Stimulated activated CD8-positive, alpha-beta memory T cell treated with anti-CD3 and anti-CD28 coated beads, Interleukin-2, amount 100 ng/mL, for 48 hours (primary cell): ENCODE data around the gene MSMB.
"Not testable (repeated sequence)": the region's sequence is repeated elsewhere in the genome, so short reads cannot be mapped to it uniquely, and the experiment has no call there.

Experiments
- DNase-seq, 2 donors: peaks; one replicate each; pipeline ENCODE4 v3.0.0-alpha.2; 2020; ENCODE audit warnings: low read depth in 2 of 2

The MSMB gene

GRCh38 chr10:46046261-46046660 lies at the start of gene MSMB:
MSMB (minus strand) TSS chr10:46046269; CDS start chr10:46046237, 32 bp downstream.
- no peak for DNase-seq

GRCh38 chr10:46094931-46095750 lies 49.1 kb upstream of the MSMB start:
- no peak for DNase-seq

- DNase-seq, result no peak
These were observed 48.1 kb upstream of the MSMB start for GRCh38 chr10:46094197-46094500.

- DNase-seq, result not testable (repeated sequence)
These were observed 47.5 kb upstream of the MSMB start for GRCh38 chr10:46093316-46094196.

GRCh38 chr10:46092524-46093081 lies 46.5 kb upstream of the MSMB start:
- DNase-seq, result no peak

- no peak for DNase-seq
These were observed 45.9 kb upstream of the MSMB start for GRCh38 chr10:46091828-46092523.

- DNase-seq, result no peak
These were observed 45.2 kb upstream of the MSMB start for GRCh38 chr10:46091080-46091827.

GRCh38 chr10:46090258-46090812 lies 44.3 kb upstream of the MSMB start:
- no peak for DNase-seq

GRCh38 chr10:46087381-46087780 lies 41.3 kb upstream of the MSMB start:
- not testable (repeated sequence) for DNase-seq

GRCh38 chr10:46084321-46085165 lies 38.5 kb upstream of the MSMB start:
- DNase-seq, result no peak

- no peak for DNase-seq
These were observed 34.8 kb upstream of the MSMB start for GRCh38 chr10:46080886-46081285.

- DNase-seq, result no peak
These were observed 33.9 kb upstream of the MSMB start for GRCh38 chr10:46079831-46080585.

GRCh38 chr10:46077731-46078413 lies 31.8 kb upstream of the MSMB start:
- no peak for DNase-seq

GRCh38 chr10:46077141-46077554 lies 31.1 kb upstream of the MSMB start:
- no peak for DNase-seq

GRCh38 chr10:46075869-46076268 lies 29.8 kb upstream of the MSMB start:
- no peak for DNase-seq

GRCh38 chr10:46074196-46074946 lies 28.3 kb upstream of the MSMB start:
- DNase-seq, result no peak

- DNase-seq, result no peak
These were observed 27.5 kb upstream of the MSMB start for GRCh38 chr10:46073564-46073963.

GRCh38 chr10:46070749-46071148 lies 24.7 kb upstream of the MSMB start:
- DNase-seq, result no peak
